GM18909 (cell line): ENCODE measurements around the gene BRF1.
"Not testable (repeated sequence)": the region's sequence is repeated elsewhere in the genome, so short reads cannot be mapped to it uniquely, and the experiment has no call there.

Experiments
- ATAC-seq: cut with Tn5 transposase; IDR thresholded peaks from one replicate; pipeline ENCODE4 v1.9.1; 2021; ENCODE audit warnings: mild to moderate bottlenecking; ENCODE audit not compliant: unreplicated experiment, poor library complexity

BRF1 gene

GRCh38 chr14:105292826-105293711 is 7.7 kb downstream of the BRF1 start:
- ATAC-seq, result peak; percentile 8

GRCh38 chr14:105290621-105291346 is 10.0 kb downstream of the BRF1 start:
- ATAC-seq, result no peak

- ATAC-seq, result not testable (repeated sequence)
These were observed 11.9 kb downstream of the BRF1 start for GRCh38 chr14:105288936-105289335.

DNA sequence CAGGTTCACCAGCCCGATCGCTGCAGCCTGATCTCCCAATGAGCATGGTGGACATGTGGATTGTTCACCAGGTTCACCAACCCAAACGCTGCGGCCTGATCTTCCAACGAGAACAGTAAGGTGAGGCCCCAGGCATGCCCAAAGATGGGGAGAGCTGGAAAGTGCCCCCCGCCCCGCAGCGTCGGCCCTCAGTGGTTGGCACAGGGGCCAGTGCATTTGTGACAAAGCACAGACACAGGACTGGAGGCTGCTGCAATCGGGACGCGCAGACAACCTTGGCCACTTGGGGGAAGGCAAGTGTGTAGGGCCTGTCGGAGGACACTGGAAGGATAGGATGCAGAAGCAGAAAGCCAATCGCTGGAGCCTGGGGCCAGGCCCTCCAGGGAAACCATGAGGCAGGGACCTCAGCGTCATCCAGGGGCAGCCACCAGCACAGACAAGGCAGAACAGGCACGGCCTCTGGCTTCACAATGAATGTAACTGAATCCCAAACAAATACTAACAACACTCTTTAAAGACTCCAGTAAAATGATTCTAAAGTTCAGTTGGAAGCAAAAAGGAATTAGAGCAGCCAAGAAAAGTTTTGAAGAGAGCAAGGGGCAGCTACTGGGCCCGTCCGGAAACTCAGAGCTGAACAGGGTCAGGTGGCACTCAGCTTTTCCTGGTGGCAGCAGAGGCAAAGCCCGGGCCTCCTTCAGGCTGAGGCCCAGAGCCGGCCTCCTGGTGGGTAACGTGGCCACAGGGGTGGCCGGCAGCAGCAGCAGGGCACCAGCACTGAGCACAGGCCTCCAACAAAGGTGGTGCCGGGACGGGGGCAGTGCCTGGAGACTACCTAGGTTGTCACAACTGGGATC is 13.3 kb downstream of the BRF1 start:
- no peak for ATAC-seq

DNA sequence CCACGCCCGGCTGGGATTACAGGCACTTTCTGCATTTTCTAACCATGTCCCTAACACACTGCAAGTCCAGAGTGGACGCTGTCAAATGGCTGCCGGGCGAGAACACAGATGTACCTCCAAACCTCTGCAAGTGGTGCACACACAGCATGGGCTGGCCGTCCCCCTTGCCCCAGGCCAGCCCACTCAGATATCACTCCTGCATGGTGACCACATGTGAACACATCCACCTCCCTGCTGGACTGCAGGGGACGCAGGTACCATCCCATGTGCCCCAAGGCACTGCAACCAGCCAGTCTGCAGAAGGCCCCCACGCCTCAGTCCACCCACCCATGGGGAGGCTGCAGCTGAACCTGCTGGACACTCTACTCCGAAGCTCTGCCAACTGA is 14.0 kb downstream of the BRF1 start:
- ATAC-seq, result no peak

DNA sequence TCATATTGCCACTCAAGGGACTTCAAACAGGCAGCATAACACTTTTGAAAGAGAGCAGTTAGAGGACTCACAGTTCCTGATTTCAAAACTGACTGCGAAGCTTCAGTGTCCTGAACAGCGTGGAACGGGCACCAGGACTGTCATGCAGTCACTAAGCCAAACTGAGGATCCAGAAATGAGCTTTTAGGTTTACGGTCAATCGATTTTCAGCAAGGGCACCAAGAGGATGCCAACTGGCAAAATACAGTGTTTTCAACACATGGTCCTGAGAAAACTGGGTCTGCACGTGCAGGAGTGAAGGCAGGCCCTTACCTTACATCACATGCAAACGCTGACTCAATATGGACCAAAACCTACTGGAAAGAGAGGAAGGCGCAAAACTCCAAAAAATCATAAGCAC is 15.6 kb downstream of the BRF1 start:
- no peak for ATAC-seq

DNA sequence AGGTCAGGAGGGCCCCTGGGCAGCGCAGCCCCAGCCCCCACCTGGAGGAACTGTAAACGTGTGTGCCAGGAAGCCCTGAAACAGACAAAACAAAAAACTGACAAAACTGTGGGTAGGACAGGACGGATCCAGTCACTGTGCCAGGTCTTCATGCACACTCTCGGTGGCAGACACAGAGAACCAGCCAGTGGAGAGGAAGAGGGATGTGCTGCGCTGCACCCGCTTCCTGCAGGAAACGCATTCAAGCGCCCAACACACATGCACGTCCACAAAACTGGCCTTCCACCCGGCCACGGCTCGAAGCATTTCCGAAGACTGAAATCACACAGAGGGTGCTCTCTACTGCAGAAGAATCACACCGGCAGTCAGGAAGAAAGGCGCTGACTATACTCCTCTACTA is 16.9 kb downstream of the BRF1 start:
- ATAC-seq, result no peak

GRCh38 chr14:105283028-105283427 is 17.8 kb downstream of the BRF1 start:
- ATAC-seq, result no peak

DNA sequence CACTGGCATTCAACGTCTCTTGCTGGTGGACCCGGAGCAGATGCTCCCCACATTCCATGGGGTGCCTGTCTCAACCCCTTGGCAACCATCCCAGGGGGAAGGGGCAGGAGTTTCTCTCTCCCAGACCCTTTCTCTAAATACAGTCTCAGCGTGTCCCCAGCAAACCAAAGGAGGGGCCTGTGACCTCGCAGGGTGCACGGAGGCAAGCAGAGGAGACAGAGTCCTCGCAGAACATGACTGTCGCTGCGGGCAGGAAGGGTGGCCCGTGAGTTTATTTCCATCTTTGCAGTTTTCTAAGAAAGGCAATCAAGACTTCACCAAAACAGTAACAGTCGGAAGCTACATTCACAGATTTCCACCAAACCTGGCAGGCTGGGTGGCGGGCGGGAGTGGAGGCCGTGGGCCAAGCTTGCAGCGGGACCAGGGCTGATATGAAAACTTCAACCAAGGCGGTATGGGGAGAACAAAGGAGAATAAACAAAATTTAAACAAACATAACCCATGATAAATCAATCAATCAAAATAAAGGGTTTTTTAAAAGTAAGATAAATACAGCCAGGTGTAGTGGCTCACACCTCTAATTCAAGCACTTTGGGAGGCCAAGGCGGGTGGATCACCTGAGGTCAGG is 18.6 kb downstream of the BRF1 start:
- ATAC-seq, result no peak

- ATAC-seq, result no peak
These were observed 19.3 kb downstream of the BRF1 start for GRCh38 chr14:105281371-105282097.

DNA sequence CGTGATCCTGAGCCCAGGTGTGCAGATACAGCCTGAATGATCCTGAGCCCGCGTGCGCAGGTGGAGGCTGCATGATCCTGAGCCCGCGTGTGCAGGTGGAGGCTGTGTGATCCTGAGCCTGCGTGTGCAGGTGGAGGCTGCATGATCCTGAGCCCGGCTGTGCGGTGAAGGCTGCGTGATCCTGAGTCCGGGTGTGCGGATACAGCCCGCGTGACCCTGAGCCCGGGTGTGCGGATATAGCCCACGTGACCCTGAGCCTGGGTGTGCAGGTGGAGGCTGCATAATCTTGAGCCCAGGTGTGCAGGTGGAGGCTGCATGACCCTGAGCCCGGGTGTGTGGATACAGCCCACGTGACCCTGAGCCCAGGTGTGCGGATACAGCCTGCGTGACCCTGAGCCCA is 20.3 kb downstream of the BRF1 start:
- ATAC-seq, result no peak

GRCh38 chr14:105279642-105280361 is 21.0 kb downstream of the BRF1 start:
- ATAC-seq, result no peak

GRCh38 chr14:105277448-105277847 is 23.4 kb downstream of the BRF1 start:
- ATAC-seq, result not testable (repeated sequence)

GRCh38 chr14:105275267-105275946 is 25.4 kb downstream of the BRF1 start:
- ATAC-seq, result no peak

GRCh38 chr14:105274637-105275036 is 26.2 kb downstream of the BRF1 start:
- ATAC-seq, result no peak

DNA sequence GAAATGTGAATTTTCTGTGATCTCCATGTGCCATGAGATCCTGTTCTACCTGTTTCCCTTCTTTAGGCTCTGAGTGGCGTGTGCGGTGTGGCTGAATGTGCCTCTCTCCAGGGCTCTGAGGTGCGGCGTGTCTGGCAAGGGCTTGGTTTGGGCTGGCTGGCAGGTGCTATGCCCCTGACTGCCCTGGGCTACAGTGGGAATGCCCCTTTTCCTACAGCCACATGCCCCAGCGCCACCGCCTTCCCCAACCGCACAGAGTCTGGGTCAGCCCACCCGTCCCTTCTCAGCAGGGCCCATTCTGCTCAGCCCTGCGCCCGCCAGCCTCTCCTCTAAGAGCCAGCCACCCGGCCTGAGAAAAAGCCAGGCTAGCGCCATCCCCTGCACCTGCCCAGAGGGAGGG is 27.7 kb downstream of the BRF1 start:
- no peak for ATAC-seq

GRCh38 chr14:105272623-105273022 is 28.2 kb downstream of the BRF1 start:
- no peak for ATAC-seq

DNA sequence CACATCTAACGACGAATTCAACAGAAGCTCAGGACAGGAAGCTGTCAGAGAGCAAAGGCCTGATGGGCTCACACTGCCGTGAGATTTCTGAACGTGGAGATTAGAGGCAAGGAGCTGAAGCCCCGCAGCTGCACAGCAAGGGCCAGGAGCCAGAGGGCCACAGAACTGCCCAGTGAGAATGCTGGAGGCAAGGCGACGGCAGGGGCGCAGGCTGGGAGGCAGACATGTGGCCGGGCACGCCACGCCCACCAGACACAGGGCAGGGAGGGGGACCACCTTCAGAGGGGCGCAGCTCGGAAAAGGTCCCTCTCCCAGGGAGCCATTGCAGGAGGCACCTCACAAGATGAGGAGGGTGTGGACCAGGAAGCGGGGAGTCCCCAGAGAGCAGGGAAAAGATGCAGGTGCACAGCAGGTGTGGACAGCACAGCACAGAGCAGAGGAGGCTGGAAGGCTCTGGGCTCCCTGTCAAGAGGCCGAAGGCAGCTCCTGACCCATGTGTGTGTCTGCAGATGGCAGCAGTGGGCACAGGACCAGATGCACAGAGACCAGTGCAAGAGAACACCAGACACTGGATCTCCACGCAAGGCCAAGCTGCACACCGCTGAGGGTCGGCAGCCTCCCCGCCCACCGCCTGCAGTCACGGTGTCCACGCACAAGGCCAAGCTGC is 29.4 kb downstream of the BRF1 start:
- no peak for ATAC-seq
